A673 (cell line): ENCODE results near the gene SRP68. TPM values are rescaled to one million over a fixed set of nuclear protein-coding genes. Genes with fewer than 3 reads are reported as not detected.
A peak's percentile ranks its signal among the peaks of the same experiment; 100 is the strongest.

Source experiments
- BruUV-seq: library from RNA; stranded (reverse); fragments of 400-500 nt; replicated peaks from 2 replicates; lab custom pipeline; 2021; lab: Mats Ljungman, UMichigan
- CTCF ChIA-PET: fragments of 300-600 bp; sonication (Branson Sonifier 250); formaldehyde crosslinking; loops from one replicate; lab custom pipeline; 2022; ENCODE audit warnings: antibody characterized with exemption; lab: Charles Lee
- POLR2A ChIA-PET: fragments of 300-600 bp; sonication (Branson Sonifier 250); formaldehyde crosslinking; loops from one replicate; lab custom pipeline; 2022; ENCODE audit warnings: antibody characterized with exemption; ENCODE audit not compliant: low non-redundant PET; lab: Charles Lee
- DNase-seq: peaks from one replicate; pipeline ENCODE4 v3.0.0-alpha.2; 2015; ENCODE audit warnings: low spot score
- H3K27ac ChIP-seq: fragments of 200-600 bp; sonication (generic); 2 replicates; pipeline ENCODE4 v1.5.1; 2016; ENCODE audit warnings: mixed run types, low read depth, mild to moderate bottlenecking, mixed read lengths, antibody characterized with exemption, low read length; ENCODE audit not compliant: poor library complexity, severe bottlenecking
- H3K27me3 ChIP-seq: fragments of 200-600 bp; sonication (generic); replicated peaks from 2 replicates; pipeline ENCODE4 v1.6.1; 2017; ENCODE audit warnings: mixed run types, low read depth, mild to moderate bottlenecking, mixed read lengths, antibody characterized with exemption, low read length; ENCODE audit not compliant: insufficient read depth, poor library complexity
- H3K36me3 ChIP-seq: fragments of 200-600 bp; sonication (generic); 2 replicates; pipeline ENCODE4 v1.6.1; 2016; ENCODE audit warnings: mixed run types, mild to moderate bottlenecking, mixed read lengths, antibody characterized with exemption, low read length; ENCODE audit not compliant: insufficient read depth, poor library complexity, severe bottlenecking
- H3K4me1 ChIP-seq: fragments of 200-600 bp; sonication (generic); 2 replicates; pipeline ENCODE4 v1.6.1; 2017; ENCODE audit warnings: mixed run types, mild to moderate bottlenecking, mixed read lengths, antibody characterized with exemption, low read length; ENCODE audit not compliant: insufficient read depth, poor library complexity, severe bottlenecking
- H3K4me3 ChIP-seq: fragments of 200-600 bp; sonication (generic); 2 replicates; pipeline ENCODE4 v1.5.1; 2016; ENCODE audit warnings: low read depth, mixed run types, mild to moderate bottlenecking, mixed read lengths, low read length; ENCODE audit not compliant: poor library complexity, severe bottlenecking
- H3K9me3 ChIP-seq: fragments of 200-600 bp; sonication (generic); 2 replicates; pipeline ENCODE4 v1.6.1; 2016; ENCODE audit warnings: mixed run types, low read depth, mild to moderate bottlenecking, mixed read lengths, antibody characterized with exemption, low read length; ENCODE audit not compliant: poor library complexity, severe bottlenecking
- CTCF ChIP-seq: fragments of 300-800, 200-600 bp; sonication (generic); conservative IDR thresholded peaks from 2 replicates; pipeline ENCODE4 v1.5.1; 2017; ENCODE audit warnings: low read depth, mild to moderate bottlenecking, antibody characterized with exemption, low read length, moderate library complexity, mixed read lengths
- EZH2 ChIP-seq: fragments of 200-600 bp; sonication (generic); IDR thresholded peaks from 2 replicates; pipeline ENCODE4 v1.6.1; 2017; ENCODE audit warnings: borderline replicate concordance, low read depth, mild to moderate bottlenecking, mixed read lengths, antibody characterized with exemption, low read length; ENCODE audit not compliant: poor library complexity, severe bottlenecking
- intact Hi-C: fragments of 100-400 bp; cut with micrococcal nuclease; formaldehyde crosslinking; loops from one replicate; pipeline ENCODE4 v1.10.0; 2022; ENCODE audit not compliant: unreplicated experiment
- total RNA-seq: library from RNA; stranded (reverse); gene quantifications from 2 replicates; pipeline ENCODE4 v1.2.3, GENCODE V29; 2021

The SRP68 gene
- total RNA-seq, 1 experiment from 2014 or later = 96.4 TPM

DNA sequence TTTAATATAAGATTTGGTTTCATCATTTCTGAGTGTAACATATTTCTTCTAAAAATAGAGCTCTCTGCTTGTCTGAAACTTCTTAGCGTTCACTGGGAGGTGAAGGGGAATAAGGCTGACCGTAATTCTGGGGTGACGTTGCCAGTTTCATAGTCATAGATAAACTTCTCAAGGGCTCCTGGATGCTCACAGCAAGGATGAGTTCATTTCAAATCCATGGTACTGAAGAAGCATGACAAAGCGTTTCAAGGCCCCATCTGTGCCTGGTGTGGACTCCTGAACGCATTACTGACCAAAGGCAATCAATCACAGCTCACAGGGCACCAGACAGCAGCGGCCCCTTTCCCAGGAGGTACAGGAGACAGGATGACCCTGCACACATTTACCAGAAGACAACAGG is 33.2 kb downstream of the SRP68 start:
- no peak for TF ChIP-seq CTCF
- TF ChIP-seq EZH2 = no peak

GRCh38 chr17:76038050-76038449 is 34.3 kb downstream of the SRP68 start:
- Histone ChIP-seq H3K36me3 (peaks cover 36% of the 10 kb centered on the region), H3K27ac (no peak overlapping the region), H3K4me1 (peaks cover 5% of the 10 kb centered on the region), H3K27me3 (no peaks in the 10 kb centered on the region), H3K4me3 (no peak overlapping the region), H3K9me3 (no peaks in the 10 kb centered on the region)
- no TSS peak for BruUV-seq
- DNase-seq = no peak
- ChIA-PET POLR2A (no interaction called here), CTCF (no interaction called here)
- TF ChIP-seq EZH2 = no peak
- TF ChIP-seq CTCF = no peak
- intact Hi-C loops = no loop called here

More for the DNA sequence above, 33.2 kb downstream of the SRP68 start:
- CTCF ChIA-PET = no interaction called here
- Histone ChIP-seq H3K27ac (no peak overlapping the region), H3K4me3 (no peak overlapping the region), H3K4me1 (peaks cover 5% of the 10 kb centered on the region), H3K36me3 (peaks cover 47% of the 10 kb centered on the region), H3K9me3 (no peaks in the 10 kb centered on the region), H3K27me3 (no peaks in the 10 kb centered on the region)
- BruUV-seq = TSS peak; percentile 88
- DNase-seq = no peak
- POLR2A ChIA-PET = no interaction called here
- intact Hi-C loops = no loop called here

- H3K27me3 ChIP-seq = no peaks in the 10 kb centered on the region
- H3K4me1 ChIP-seq = peaks cover 14% of the 10 kb centered on the region
- POLR2A ChIA-PET = no interaction called here
- no peak overlapping the region for H3K27ac ChIP-seq
- H3K9me3 ChIP-seq = no peaks in the 10 kb centered on the region
- intact Hi-C loops = no loop called here
- no TSS peak for BruUV-seq
- peaks cover 32% of the 10 kb centered on the region for H3K36me3 ChIP-seq
- CTCF ChIA-PET = no interaction called here
- DNase-seq = no peak
- no peak for TF ChIP-seq EZH2
- H3K4me3 ChIP-seq = no peak overlapping the region
These were observed 35.6 kb downstream of the SRP68 start for GRCh38 chr17:76036497-76037261.
